GM18867 (cell line): ENCODE results near the gene SURF4.
"Not testable (repeated sequence)": the region's sequence is repeated elsewhere in the genome, so short reads cannot be mapped to it uniquely, and the experiment has no call there.

Experiments used
- ATAC-seq: cut with Tn5 transposase; IDR thresholded peaks from one replicate; pipeline ENCODE4 v1.9.1; 2021; ENCODE audit warnings: mild to moderate bottlenecking, moderate library complexity; ENCODE audit not compliant: unreplicated experiment

Gene SURF4

GRCh38 chr9:133397895-133398294 is 22.0 kb upstream of the SURF4 start:
- ATAC-seq: no peak

DNA sequence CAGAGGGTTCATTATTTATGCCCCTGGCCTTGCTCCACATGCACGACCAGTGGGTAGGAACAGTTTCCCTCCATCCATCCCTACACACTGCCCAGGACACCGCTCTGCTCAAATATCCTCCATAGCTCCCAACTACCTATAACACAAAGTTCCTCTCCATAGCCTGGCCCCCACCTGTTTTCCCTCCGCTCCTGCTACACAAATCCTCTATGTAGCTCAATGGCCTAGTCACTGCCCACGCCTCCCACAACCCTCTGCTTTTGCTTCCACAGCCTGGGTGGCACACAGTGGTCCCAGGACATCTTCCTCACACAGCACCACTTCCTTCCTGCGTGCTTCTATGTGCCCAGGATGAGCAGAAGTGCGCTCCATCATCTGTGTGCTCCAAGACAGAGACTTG is 21.5 kb upstream of the SURF4 start:
- no peak for ATAC-seq

- ATAC-seq: no peak
These were observed 21.1 kb upstream of the SURF4 start for GRCh38 chr9:133396952-133397351.

DNA sequence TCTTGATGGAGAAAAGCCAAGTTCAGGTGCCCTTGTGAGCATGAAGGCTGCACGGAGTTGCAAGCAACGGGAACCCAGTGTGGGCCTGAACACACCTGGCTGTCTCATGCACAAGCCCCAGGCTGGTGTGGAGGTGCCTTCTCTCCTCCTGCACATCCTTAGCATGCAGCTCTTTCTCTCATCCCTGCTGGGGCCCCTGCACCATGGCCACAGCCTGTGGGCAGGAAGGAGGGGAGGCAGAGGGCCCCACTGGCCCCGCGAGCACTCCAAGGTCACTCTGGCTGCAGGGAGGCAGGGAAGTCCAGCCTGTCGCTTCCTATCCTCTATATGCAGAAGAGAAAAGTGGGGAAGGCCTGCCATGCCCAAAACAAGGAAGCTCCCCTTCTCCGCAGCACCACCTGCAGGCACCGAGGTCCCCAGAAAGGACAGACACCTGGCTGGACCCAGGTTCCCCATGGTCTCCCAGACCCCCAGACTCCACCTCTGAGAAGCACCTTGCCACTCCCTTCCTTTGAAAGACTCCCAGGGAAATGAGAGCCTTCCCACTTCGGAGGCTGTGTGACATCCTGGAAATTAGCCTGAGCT is 18.9 kb upstream of the SURF4 start:
- no peak for ATAC-seq

GRCh38 chr9:133393399-133393798 is 17.5 kb upstream of the SURF4 start:
- no peak for ATAC-seq

DNA sequence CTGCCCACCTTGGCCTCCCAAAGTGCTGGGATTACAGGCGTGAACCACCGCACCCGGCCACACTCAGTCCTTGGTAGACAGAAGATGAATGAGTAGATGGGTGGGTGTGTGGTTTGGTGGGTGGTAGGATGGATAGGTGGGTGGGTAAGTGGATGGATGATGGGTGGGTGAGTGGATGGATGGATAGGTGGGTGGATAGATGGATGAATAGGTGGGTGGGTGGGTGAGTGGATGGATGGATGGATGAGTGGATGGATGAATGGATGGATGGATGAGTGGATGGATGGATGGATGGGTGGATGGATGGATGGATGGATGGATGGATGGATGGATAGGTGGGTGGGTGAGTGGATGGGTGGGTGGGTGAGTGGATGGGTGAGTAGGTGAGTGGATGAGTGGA is 16.4 kb upstream of the SURF4 start:
- ATAC-seq: not testable (repeated sequence)

DNA sequence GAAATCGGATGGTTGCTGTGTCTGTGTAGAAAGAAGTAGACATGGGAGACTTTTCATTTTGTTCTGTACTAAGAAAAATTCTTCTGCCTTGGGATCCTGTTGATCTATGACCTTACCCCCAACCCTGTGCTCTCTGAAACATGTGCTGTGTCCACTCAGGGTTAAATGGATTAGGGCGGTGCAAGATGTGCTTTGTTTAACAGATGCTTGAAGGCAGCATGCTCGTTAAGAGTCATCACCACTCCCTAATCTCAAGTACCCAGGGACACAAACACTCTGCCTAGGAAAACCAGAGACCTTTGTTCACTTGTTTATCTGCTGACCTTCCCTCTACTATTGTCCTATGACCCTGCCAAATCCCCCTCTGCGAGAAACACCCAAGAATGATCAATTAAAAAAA is 15.6 kb upstream of the SURF4 start:
- ATAC-seq: not testable (repeated sequence)

- ATAC-seq: no peak
These were observed 14.9 kb upstream of the SURF4 start for GRCh38 chr9:133390713-133391112.

DNA sequence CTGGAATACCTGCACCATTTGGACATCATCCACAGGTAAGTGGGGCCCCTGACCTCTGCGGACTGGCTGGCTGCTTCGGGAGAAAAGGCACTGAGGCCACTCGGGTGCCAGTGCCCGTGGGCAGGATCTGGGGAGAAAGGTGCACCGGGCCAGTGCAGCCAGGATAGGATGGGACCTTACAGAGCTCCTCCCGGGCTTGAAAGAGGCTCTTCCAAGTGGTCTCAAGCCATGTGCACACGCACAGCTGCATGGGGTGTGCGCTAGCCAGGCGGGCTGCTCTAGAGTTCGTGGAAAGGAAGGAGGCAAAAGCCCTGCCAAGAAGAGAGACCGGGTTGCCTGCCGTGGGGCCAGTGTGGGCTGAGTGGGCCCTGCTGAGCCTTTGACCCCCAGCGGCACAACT is 13.7 kb upstream of the SURF4 start:
- no peak for ATAC-seq

DNA sequence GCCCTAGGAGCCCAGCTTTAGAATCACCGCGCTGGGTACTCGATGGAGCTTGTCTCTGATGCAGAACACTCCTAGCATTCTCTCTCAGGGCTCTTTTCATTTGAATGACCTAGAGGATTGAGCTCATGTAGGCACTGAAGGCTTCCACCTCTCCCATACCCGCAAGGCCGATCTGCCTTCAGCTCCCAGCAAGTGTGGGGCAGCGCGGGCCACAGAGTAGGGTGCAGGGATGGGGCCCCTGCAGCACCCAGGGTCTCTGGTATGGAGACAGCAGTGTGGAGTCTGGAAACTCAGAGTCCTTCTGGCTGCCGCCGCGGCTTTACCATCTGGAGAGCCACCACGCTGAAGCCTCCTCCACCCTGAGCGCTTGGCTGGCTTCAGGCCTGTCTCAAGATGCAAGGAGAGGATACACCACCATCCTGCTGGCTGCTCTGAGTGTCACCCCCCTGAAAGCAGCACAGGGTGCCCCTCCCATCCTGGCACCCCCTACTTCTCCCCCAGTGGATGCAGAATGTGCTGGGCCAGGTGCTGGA is 13.2 kb upstream of the SURF4 start:
- no peak for ATAC-seq

GRCh38 chr9:133387680-133388079 is 11.8 kb upstream of the SURF4 start:
- ATAC-seq: no peak

DNA sequence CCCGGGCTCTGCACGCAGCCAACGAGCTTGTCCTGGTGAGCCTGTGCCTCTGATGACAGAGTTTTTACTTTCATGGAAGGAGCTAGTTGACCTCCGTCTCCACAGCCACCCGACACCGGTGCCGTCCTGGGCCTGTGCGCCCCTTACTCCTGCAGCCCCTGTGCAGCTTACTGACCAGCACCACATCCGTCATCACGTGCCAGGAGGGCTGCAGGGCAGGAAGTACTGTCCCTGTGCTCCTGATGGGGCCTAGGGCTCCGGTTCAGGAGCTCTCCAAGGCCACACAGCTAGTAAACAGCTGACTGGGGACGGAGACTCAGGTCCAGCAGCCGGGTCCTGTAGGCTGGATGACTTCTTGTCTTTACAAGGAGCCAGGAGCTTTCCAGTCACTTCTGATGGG is 10.5 kb upstream of the SURF4 start:
- no peak for ATAC-seq

DNA sequence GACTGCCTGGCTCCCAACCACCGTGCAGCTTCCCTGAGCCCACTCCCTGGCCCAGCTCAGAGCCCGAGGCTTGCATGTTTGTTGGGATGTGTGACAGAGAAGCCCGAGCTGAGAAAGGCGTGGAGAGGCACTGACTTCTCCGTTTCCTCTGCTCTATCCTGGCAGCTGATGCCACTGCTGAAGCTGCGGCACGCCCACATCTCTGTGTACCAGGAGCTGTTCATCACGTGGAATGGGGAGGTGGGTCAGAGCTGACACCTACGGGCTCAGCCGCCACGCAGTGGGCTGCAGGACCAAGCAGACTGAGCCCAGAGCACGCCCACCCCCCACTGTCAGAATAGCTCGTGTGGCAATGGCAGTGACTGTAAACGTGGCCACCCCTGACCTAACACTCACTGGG is 9.6 kb upstream of the SURF4 start:
- ATAC-seq: no peak

- ATAC-seq: no peak
These were observed 9.0 kb upstream of the SURF4 start for GRCh38 chr9:133384736-133385321.

DNA sequence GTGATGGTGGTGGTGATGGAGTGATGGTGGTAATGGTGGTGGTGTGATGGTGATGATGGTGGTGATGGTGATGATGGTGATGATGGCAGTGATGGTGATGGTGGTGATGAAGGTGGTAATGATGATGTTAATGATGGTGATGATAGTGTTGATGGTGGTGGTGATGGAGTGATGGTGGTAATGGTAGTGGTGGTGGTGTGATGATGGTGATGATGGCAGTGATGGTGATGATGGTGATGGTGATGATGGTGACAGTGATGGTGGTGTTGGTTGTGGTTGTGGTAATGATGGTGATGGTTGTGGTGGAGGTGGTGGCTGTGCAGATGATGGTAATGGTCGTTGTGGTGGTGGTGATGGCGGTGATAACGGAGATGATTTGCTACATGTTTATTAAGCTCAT is 7.6 kb upstream of the SURF4 start:
- no peak for ATAC-seq

DNA sequence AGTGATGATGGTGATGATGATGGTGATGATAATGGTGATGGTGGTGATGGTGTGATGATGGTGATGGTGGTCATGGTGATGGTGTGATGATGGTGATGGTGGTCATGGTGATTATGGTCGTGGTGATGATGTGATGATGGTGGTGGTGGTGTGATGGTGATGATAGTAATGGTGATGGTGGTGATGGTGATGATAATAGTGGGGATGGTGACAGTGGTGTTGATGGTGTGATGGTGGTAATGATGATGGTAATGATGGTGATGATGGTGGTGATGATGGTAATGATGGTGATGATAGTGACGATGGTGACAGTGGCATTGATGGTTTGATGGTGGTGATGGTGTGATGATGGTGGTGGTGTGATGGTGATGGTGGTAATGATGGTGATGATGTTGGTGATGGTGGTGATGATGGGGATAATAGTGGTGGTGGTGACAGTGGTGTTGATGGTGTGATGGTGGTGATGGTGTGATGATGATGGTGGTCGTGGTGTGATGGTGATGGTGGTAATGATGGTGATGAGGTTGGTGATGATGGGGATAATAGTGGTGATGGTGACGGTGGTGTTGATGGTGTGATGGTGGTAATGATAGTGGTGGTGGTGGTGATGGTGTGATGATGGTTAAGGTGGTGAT is 6.8 kb upstream of the SURF4 start:
- no peak for ATAC-seq

GRCh38 chr9:133380734-133381133 is 4.9 kb upstream of the SURF4 start:
- ATAC-seq: no peak

DNA sequence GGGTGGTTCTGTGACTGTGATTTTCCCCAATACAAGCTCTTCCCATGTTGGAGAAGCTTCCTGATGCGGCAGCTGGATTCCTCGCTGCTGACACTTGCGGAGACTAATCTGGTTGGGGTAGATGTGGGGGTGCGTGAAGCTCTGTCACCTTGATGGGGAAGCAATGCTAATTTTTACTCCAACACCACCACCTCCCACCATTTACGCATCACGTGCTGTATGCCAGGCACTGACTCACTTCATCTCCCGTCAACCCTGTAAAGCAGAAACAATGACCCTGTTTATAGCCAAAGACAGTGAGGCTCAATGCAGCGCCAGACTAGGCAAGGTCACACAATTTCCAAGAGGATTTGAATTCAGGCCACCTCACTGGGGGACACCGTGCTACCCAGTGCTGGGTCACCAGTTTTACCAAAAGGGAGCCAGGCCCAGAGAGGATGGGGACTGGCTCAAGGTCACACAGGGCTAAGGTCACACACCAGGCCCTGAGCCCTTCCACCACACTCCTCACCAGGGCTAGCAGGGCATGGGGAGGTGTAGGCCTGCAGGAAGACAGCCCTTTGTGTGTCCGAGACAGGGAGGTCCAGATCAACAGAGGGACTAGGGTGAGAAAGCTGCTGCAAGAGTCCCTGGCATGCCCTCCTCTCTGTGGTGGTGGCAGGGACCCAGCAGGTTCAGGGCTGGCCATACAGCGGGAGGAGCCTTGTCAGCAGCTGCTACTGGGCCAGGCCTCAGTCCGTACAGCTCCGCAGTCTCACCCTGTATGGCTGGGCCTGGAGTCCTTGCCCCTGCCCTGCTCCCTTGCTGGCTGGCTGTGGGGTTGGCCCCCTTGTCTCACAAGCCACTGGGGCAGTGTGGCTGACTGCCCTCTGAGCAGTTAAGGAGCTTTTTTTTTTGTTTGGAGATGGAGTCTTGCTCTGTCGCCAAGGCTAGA is 3.6 kb upstream of the SURF4 start:
- ATAC-seq: no peak

- ATAC-seq: no peak
These were observed 2.6 kb upstream of the SURF4 start for GRCh38 chr9:133378408-133378962.

- no peak for ATAC-seq
These were observed 1.9 kb upstream of the SURF4 start for GRCh38 chr9:133377721-133378216.

DNA sequence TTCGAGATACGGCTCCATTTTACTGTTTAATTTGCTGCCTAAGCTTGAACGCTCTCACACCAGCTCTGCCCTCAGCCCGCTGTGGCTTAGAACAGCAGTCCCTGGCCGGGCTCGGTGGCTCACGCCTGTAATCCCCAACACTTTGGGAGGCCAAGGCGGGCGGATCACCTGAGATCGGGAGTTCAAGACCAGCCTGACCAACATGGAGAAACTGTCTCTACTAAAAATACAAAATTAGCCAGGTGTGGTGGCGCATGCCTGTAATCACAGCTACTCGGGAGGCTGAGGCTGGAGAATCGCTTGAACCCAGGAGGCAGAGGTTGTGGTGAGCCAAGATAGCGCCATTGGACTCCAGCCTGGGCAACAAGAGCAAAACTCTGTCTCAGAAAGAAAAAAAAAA is 1.4 kb upstream of the SURF4 start:
- not testable (repeated sequence) for ATAC-seq
